Left renal cortex interstitium (tissue), 4 donors: ENCODE measurements around the gene ZBTB49. TPM values are rescaled to one million over a fixed set of nuclear protein-coding genes. Genes with fewer than 3 reads are reported as not detected.

Experiments used
- DNase-seq, 4 donors: peaks; one replicate each; pipeline ENCODE4 v3.0.0-alpha.2; 2013; ENCODE audit warnings: low read depth in 4 of 4, low spot score in 2 of 4, missing footprints in 1 of 4
- polyA plus RNA-seq, 4 donors: library from polyadenylated mRNA; unstranded; fragments of 120-200 nt; gene quantifications; one replicate each; pipeline ENCODE4 v1.2.1, GENCODE V29; 2013; ENCODE audit not compliant: insufficient read length in 4 of 4

The ZBTB49 gene
- polyA plus RNA-seq, 4 donors, result 8.6 to 10.8 (median 10.1) TPM

GRCh38 chr4:4274226-4274625 lies 15.8 kb upstream of the ZBTB49 start:
- no peak for DNase-seq

- no peak for DNase-seq
These were observed 12.5 kb upstream of the ZBTB49 start for GRCh38 chr4:4277531-4277930.

- DNase-seq, result no peak
These were observed 8.3 kb upstream of the ZBTB49 start for GRCh38 chr4:4281787-4282186.

- DNase-seq, result no peak
These were observed 5.0 kb upstream of the ZBTB49 start for GRCh38 chr4:4284827-4285618.

GRCh38 chr4:4288098-4288497 lies 2.0 kb upstream of the ZBTB49 start:
- DNase-seq, result no peak

- DNase-seq, result no peak
These were observed 996 bp upstream of the ZBTB49 start for GRCh38 chr4:4289055-4289454.

- DNase-seq, result peak in 2 of 4 donors; percentile 4 to 34
These were observed 482 bp upstream of the ZBTB49 start for GRCh38 chr4:4289597-4289940.

- no peak for DNase-seq
These were observed 3.2 kb downstream of the ZBTB49 start for GRCh38 chr4:4293279-4293678.

GRCh38 chr4:4296283-4296846 lies 6.3 kb downstream of the ZBTB49 start:
- DNase-seq, result no peak

GRCh38 chr4:4299006-4299405 lies 9.0 kb downstream of the ZBTB49 start:
- DNase-seq, result no peak

GRCh38 chr4:4302001-4302400 lies 11.9 kb downstream of the ZBTB49 start:
- DNase-seq, result no peak

- DNase-seq, result no peak
These were observed 12.4 kb downstream of the ZBTB49 start for GRCh38 chr4:4302416-4302815.

GRCh38 chr4:4306920-4307319 lies 16.9 kb downstream of the ZBTB49 start:
- no peak for DNase-seq

- no peak for DNase-seq
These were observed 18.9 kb downstream of the ZBTB49 start for GRCh38 chr4:4308800-4309441.

GRCh38 chr4:4311193-4311592 lies 21.1 kb downstream of the ZBTB49 start:
- DNase-seq, result no peak

- no peak for DNase-seq
These were observed 25.6 kb downstream of the ZBTB49 start for GRCh38 chr4:4315461-4316149.

- DNase-seq, result no peak
These were observed 26.1 kb downstream of the ZBTB49 start for GRCh38 chr4:4316150-4316495.

GRCh38 chr4:4317496-4318232 lies 27.6 kb downstream of the ZBTB49 start:
- no peak for DNase-seq

- DNase-seq, result no peak
These were observed 30.5 kb downstream of the ZBTB49 start for GRCh38 chr4:4320528-4320927.

- no peak for DNase-seq
These were observed 31.1 kb downstream of the ZBTB49 start for GRCh38 chr4:4320951-4321714.
